GM11168 (cell line): ENCODE measurements around the gene ABCA10.
"Not testable (repeated sequence)": the region's sequence is repeated elsewhere in the genome, so short reads cannot be mapped to it uniquely, and the experiment has no call there.

Experiments
- in situ Hi-C: fragments of 300-500 bp; cut with MboI; formaldehyde crosslinking; loops from one replicate; pipeline ENCODE4 v1.12.0; 2022; ENCODE audit warnings: low sequenced_read_pairs; ENCODE audit not compliant: unreplicated experiment

Gene ABCA10

GRCh38 chr17:69175625-69176456 lies 52.8 kb downstream of the ABCA10 start:
- in situ Hi-C loops, result no loop called here

DNA sequence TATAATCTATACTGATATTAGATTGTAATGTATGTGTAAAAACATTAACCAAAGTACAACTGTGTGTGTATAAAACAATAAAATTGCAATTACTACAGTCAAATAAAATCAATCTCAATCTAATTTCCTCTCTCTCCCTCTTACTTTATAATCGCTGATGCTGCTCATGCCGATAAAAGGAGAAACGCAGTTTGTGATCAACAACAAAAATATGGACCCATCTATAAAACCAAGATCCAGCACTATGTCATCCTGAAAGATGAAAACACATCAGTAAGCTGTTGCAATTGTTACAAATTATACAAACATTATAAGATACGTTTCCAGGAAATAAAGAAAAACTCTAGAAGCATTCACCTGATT lies 53.4 kb downstream of the ABCA10 start:
- in situ Hi-C loops, result no loop called here

GRCh38 chr17:69173118-69173517 lies 55.5 kb downstream of the ABCA10 start:
- in situ Hi-C loops, result no loop called here

- in situ Hi-C loops, result no loop called here
Observed at GRCh38 chr17:69170377-69170776, 58.2 kb downstream of the ABCA10 start.

DNA sequence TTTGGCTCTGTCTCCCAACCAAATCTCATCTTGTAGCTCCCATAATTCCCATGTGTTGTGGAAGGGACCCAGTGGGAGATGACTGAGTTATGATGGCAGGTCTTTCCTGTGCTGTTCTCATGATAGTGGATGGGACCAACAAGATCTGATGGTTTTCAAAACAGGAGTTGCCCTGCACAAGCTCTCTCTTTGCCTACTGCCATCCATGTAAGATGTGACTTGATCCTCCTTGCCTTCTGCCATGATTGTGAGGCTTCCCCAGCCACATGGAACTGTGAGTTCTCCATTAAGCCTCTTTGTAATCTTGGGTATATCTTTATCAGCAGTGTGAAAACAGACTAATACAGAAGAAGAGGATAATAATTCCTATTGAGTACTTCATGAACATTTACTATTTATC lies 60.0 kb downstream of the ABCA10 start:
- in situ Hi-C loops, result not testable (repeated sequence)

- in situ Hi-C loops, result no loop called here
Observed at GRCh38 chr17:69166957-69167356, 61.7 kb downstream of the ABCA10 start.

DNA sequence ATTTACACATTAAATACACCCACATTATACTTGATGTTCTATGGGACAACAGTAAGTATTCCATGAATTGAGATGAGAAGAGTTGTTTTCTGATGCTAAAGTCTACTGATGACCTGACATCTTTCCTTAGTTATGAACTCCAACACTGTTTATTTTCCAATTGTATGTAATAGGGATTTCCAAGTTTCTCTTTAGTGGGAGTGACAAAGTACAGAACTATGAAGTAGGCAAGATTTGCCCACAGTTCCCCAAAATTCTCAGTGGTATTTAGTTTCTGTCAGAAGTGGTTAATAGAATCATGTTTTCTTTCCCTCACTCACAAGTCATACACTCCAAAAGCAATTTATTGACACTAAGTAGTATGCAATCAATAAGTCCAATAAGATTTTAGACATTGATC lies 64.4 kb downstream of the ABCA10 start:
- in situ Hi-C loops, result no loop called here

GRCh38 chr17:69159418-69159817 lies 69.2 kb downstream of the ABCA10 start:
- in situ Hi-C loops, result no loop called here

- in situ Hi-C loops, result no loop called here
Observed at GRCh38 chr17:69154267-69154666, 74.4 kb downstream of the ABCA10 start.

DNA sequence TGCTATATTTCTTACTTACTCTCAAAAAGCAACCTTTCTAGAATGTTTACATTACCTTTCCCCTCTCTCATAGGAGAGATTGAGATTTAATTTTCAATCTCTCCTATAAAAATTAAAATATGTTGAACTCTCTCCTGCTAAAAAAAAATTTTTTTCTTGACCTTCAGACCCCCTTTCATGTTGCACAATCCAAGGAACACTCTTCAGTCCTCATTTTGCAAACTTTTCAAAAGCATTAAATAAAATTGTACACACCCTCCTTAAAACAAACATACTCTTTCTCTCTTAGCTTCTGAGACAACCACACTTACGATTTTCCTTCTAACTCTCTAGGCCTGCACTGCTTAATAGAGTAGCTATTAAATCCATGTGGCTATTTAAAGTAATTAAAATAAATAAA lies 78.3 kb downstream of the ABCA10 start:
- in situ Hi-C loops, result no loop called here

DNA sequence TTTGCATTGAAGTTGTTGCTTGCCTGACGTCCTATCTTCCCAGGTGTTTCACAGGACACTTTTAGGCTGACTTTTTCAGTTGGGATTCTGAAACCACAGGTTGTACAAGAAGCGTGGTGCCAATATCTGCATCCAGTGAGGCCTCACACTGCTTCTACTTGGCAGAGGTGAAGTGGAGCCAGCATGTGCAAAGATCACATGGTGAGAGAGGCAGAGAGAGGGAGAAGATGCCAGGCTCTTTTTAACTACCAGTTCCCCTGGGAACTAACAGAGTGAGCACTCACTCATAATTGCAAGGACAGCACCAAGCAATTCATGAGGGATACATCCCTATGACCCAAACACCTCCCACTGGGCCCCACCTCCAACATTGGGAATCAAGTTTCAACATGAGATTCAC lies 81.2 kb downstream of the ABCA10 start:
- in situ Hi-C loops, result no loop called here

- in situ Hi-C loops, result no loop called here
Observed at GRCh38 chr17:69144331-69145255, 84.0 kb downstream of the ABCA10 start.

DNA sequence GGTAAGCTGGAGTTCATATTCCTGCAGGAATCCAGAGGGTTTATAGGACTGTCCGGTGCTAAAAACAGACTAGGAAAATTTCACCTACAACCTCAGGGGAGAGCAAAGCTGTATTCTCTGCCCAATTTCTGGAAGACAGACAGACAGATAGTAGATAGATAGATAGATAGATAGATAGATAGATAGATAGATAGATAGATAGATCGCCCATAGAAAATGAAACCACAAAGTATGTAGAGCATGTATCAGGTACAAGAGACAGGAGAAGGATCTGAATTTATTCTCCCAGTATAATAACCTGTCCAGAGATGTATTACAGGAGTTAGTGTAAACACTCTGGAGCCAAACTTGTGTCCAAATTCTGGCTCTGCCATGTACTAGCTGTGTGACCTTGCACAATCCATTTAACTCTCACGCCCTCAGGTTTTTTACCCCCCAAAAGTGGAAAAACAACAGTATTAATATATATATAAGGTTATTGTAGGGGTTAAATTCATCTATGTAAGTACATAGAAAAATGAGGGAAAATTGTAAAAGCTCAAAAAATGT lies 84.9 kb downstream of the ABCA10 start:
- in situ Hi-C loops, result no loop called here

DNA sequence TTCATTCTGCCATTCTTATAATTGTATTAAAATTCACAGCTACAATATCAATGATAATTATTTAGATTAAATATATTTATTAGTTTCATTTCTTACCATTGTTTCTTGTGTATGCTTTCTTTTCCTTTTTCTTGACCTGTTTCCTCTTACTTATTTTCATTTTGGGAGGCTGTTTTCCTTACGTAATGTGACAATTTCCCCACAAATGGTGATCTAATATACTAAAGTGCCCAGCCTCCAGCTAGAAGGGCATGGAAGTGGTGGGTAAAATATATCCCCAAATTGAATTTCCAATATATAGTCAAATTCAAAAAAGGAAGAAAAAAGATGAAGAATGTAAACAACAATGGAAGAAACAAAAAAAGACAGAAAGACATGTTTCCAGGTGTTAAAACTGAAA lies 85.5 kb downstream of the ABCA10 start:
- in situ Hi-C loops, result no loop called here

DNA sequence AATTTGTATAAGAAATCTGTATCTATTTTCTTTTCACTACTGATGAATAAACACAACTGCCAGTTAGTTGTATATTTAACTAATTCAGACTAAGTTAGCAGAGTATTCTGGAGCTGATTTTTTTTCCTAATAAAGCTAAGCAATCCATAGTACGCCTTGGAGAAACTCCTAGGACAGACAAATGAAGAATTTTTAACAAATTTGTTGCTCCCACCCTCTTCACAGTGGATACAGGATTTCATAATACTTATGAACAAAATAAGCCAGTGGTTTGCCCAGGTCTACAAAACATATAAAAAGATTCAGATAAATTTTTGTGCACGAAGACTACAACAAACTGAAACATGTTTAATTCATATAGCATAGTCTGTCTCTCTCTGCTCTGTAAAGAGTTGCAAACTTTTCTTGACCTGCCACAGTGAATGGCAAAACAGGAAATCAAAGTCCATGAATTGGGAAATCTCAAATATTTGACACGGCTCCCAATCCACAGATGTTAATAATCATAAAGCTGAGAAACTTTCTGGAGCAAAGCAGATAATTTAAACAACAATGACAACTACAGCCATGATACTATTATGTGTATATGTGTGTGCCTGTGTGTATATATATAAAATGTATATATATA lies 86.3 kb downstream of the ABCA10 start:
- in situ Hi-C loops, result no loop called here

DNA sequence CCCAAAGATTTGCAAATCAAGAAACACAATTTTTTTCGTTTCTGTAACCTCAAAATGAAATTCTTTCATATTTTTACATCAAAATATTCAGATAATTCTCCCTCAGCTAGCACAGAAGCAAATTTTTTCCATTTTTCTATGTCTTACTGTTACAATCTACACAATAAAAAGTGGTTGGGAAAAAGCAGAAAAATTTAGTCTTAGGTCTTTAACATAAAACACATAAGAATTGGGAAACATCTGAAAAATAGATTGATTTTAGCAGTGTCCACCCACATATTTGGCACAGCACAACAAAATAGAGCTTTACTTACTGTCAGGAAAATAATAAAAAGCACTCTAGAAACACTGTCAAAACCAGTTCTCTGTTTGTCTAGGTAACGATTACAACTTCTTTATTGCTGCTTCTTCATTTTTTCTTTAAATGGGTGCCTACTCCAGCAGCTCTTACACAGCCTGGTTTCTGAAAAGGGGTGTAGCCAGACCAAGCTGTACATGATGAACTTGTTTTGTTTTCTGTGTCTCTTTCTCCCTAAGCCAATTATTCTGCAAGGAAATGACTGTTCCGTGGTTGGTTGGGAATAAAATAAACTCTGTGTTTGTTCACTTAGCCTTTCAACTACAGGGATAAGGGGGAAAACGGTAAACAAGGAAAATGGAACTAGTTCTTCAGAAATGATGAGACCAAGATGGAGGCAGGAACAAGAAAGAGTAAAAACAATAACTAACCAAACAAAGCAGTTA lies 87.0 kb downstream of the ABCA10 start, which contains the start of gene ABCA6:
TSS of gene ABCA6 (minus strand) at position 465 of the 744 bp plus-strand sequence. CDS start 1,192 bp downstream, outside the sequence.
- in situ Hi-C loops, result no loop called here

DNA sequence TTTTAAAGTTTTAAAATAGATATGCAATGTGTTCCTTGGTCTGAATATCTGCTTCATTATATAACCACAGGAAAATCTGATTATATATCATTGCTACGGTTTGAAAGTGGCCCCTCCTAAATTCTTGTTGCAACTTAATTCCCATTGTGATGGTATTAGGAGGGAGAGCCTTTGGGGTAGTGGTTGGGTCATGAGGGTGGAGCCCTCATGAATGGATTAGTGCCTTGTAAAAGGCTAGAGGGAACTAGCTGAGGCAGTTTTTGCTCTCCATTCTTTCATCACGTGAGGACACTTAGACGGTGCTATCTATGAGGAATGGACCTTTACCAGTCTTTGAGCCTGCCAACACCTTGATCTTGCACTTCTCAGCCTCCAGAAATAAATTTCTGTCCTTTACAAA lies 94.5 kb downstream of the ABCA10 start:
- in situ Hi-C loops, result no loop called here

DNA sequence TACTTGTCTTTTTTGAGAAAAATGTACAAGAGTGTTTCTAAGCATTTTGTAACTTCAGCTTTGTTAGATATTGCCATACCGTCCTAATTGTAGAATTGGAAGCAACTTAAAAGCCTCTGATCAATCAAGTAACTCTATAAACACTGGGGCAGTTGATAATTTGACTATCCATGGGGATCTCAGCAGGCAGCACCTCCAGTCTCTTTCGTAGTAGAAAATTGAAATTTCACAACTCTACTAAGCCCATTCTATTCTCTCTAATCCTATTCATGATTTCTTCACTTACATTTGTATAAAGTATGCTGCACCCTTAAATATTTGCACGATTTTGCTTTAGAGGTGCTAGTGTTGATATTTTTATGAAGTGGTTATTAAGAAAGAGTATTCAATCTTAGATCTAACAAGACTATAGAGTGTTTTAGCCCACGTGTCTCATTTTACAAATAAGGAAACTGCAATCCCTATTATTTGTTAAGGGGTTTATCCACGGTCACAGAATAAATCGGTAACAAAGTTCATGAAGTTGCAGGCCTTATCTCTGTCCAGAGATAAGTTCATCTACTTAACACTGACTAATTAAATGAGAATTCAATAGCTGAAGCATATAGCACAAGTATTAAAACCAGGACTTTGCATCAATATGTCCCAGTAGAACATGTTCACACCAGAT lies 97.9 kb downstream of the ABCA10 start:
- in situ Hi-C loops, result no loop called here

DNA sequence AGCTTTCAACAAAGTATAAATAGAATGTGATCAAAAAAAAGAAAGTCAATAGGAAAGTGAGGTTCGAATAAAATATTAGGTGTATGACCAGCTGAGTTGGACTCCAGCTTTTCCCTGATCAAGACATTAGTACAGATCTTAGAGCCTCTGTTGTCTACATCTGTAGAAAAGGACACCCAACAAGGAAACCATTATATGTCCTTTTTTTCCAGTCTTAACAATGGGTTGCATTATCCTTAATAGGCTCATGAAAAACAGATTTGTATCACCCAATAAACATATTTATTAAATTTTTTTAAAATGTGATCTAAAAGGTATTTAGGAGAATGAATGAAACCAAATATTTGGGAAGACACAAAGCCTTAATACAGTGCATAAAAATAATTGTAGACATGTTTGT lies 105.0 kb downstream of the ABCA10 start:
- in situ Hi-C loops, result no loop called here
